GM21576 (cell line): ENCODE data around the gene PPP5C.
"Not testable (repeated sequence)": the region's sequence is repeated elsewhere in the genome, so short reads cannot be mapped to it uniquely, and the experiment has no call there.

Source experiments
- ATAC-seq: cut with Tn5 transposase; IDR thresholded peaks from one replicate; pipeline ENCODE4 v1.9.1; 2021; ENCODE audit warnings: mild to moderate bottlenecking, moderate library complexity; ENCODE audit not compliant: unreplicated experiment

The PPP5C gene

GRCh38 chr19:46361915-46362314, 15.0 kb downstream of the PPP5C start:
- ATAC-seq, result no peak

- ATAC-seq, result no peak
Observed at GRCh38 chr19:46364359-46364758, 17.5 kb downstream of the PPP5C start.

GRCh38 chr19:46365561-46365960, 18.7 kb downstream of the PPP5C start:
- ATAC-seq, result no peak

GRCh38 chr19:46366620-46367292, 19.9 kb downstream of the PPP5C start:
- no peak for ATAC-seq

GRCh38 chr19:46367426-46367825, 20.5 kb downstream of the PPP5C start:
- ATAC-seq, result no peak

- ATAC-seq, result no peak
Observed at GRCh38 chr19:46368116-46368515, 21.2 kb downstream of the PPP5C start.

GRCh38 chr19:46369817-46370216, 22.9 kb downstream of the PPP5C start:
- ATAC-seq, result no peak

- no peak for ATAC-seq
Observed at GRCh38 chr19:46371371-46371901, 24.5 kb downstream of the PPP5C start.

GRCh38 chr19:46372901-46373490, 26.1 kb downstream of the PPP5C start:
- no peak for ATAC-seq

- ATAC-seq, result no peak
Observed at GRCh38 chr19:46373491-46374359, 26.8 kb downstream of the PPP5C start.

- ATAC-seq, result no peak
Observed at GRCh38 chr19:46374536-46375475, 27.9 kb downstream of the PPP5C start.

GRCh38 chr19:46375476-46376067, 28.7 kb downstream of the PPP5C start:
- not testable (repeated sequence) for ATAC-seq

- ATAC-seq, result no peak
Observed at GRCh38 chr19:46376241-46377153, 29.6 kb downstream of the PPP5C start.

- ATAC-seq, result no peak
Observed at GRCh38 chr19:46378268-46378667, 31.4 kb downstream of the PPP5C start.

- no peak for ATAC-seq
Observed at GRCh38 chr19:46380690-46381089, 33.8 kb downstream of the PPP5C start.

- ATAC-seq, result no peak
Observed at GRCh38 chr19:46381346-46381745, 34.5 kb downstream of the PPP5C start.

- no peak for ATAC-seq
Observed at GRCh38 chr19:46381756-46382345, 35.0 kb downstream of the PPP5C start.

- no peak for ATAC-seq
Observed at GRCh38 chr19:46383171-46383815, 36.4 kb downstream of the PPP5C start.
